ENCODE data around the gene ZEB1. TPM values are rescaled to one million over a fixed set of nuclear protein-coding genes. Genes with fewer than 3 reads are reported as not detected.
A peak's percentile ranks its signal among the peaks of the same experiment; 100 is the strongest.

ZEB1 gene
- polyA plus RNA-seq (2013, experiment 1 of 2) = 0.21 TPM
- 0.27 TPM for polyA plus RNA-seq (2013, experiment 2 of 2)

DNA sequence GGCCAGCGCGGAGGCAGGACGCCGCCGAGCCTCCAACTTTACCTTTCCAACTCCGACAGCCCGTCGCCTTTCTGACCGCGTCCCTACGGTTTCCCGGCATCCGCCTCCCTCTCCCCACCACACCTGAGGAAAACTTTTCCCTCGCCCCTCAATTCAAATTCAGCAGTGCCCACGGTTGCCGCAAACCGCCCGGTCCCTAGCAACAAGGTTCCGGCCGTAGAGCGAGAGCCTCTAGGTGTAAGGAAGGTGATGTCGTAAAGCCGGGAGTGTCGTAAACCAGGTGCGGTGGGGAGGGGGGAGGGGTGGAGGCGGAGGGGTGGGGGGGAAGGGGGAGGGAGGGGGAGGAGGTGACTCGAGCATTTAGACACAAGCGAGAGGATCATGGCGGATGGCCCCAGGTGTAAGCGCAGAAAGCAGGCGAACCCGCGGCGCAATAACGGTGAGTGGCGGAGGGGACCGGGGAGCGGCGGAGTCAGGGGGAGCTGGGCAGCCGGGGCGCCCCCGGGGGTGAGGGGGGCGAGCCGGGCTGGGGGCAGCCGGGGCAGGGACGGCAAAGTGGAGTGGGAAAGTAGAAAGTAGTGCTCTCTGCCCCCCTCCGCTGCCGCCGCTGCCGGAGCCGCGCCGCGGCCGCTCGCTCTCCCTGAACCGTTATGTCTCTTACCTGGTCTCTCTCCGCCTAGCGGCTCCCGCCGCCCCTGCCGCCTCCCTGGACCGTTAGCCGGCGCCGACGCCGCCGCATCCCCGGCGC lies at the start of gene ZEB1:
Gene ZEB1 (plus strand): TSS at position 363 of the 748 bp plus-strand sequence. CDS start 19 bp downstream, at position 382.
- Histone ChIP-seq H3K4me2 (ENCODE audit: low read length) (peak within 1 kb of the TSS; percentile 93), H3K4ac (ENCODE audit: low read depth, low read length) (no peak within 1 kb of the TSS), H3K4me1 (ENCODE audit: control insufficient read depth, low read depth, low read length) (no peaks in the 10 kb centered on the region), H4K5ac (ENCODE audit: low read length) (no peak within 1 kb of the TSS), H3K56ac (ENCODE audit: low read length) (peak within 1 kb of the TSS; percentile 88), H3K79me1 (ENCODE audit: low read length) (no peaks in the 10 kb centered on the region), H4K8ac (ENCODE audit: low read depth, low read length) (no peak within 1 kb of the TSS), H3K79me2 (ENCODE audit: control insufficient read depth, insufficient read depth, low read length) (no peaks in the 10 kb centered on the region), H3K18ac (ENCODE audit: low read length) (peak within 1 kb of the TSS; percentile 54), H3K23ac (ENCODE audit: low read length) (no peak within 1 kb of the TSS), H3K36me3 (ENCODE audit: control insufficient read depth, insufficient read depth, low read length) (no peaks in the 10 kb centered on the region), H2BK120ac (ENCODE audit: low read depth, low read length) (no peak within 1 kb of the TSS), H3K27ac (ENCODE audit: low read depth, low read length) (peak within 1 kb of the TSS; percentile 86), H3K27me3 (ENCODE audit: insufficient read depth, low read length, poor library complexity) (peaks cover 12% of the 10 kb centered on the region), H2BK5ac (ENCODE audit: low read length) (no peak within 1 kb of the TSS), H2BK15ac (replicated peaks; ENCODE audit: low read depth) (no peak within 1 kb of the TSS), H3K4me3 (ENCODE audit: low read length) (peak within 1 kb of the TSS; percentile 91), H3K9ac (ENCODE audit: low read length) (peak within 1 kb of the TSS; percentile 84), H2AK5ac (ENCODE audit: low read length) (no peak within 1 kb of the TSS)
- WGBS (ENCODE audit: extremely low coverage, insufficient coverage, low lambda C conversion rate) = no CpG with 5 or more reads among the region's 71 CpGs
- peak; percentile 97 for DNase-seq

DNA sequence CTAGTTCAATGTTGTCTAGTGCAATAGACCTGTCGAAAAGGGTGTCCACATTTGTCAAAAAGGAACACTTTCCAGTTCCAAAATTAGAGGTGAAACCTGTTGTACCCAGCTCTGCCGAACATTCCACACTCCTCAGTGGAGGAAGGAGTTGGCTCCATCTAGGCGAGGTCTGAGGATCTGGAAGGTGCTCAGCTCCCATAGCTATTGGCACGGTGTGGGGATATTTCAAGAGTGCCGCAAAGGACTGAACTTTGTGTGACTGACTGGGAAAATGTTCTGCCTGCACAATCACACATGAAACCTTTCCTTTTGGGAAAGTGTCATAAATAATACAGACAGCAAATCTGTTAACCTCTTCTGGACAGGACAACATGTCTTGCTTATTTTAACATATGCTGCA lies 48.1 kb upstream of the ZEB1 start:
- no peak overlapping the region for H2AK5ac ChIP-seq (ENCODE audit: low read length)
- H4K5ac ChIP-seq (ENCODE audit: low read length) = no peak overlapping the region
- WGBS (ENCODE audit: extremely low coverage, insufficient coverage, low lambda C conversion rate) = no CpG with 5 or more reads among the region's 5 CpGs
- no peak overlapping the region for H2BK120ac ChIP-seq (ENCODE audit: low read depth, low read length)
- H3K27me3 ChIP-seq (ENCODE audit: insufficient read depth, low read length, poor library complexity) = no peaks in the 10 kb centered on the region
- no peak overlapping the region for H3K9ac ChIP-seq (ENCODE audit: low read length)
- no peak overlapping the region for H4K8ac ChIP-seq (ENCODE audit: low read depth, low read length)
- no peak overlapping the region for H3K56ac ChIP-seq (ENCODE audit: low read length)
- no peak overlapping the region for H2BK5ac ChIP-seq (ENCODE audit: low read length)
- no peak for DNase-seq
- H2BK15ac ChIP-seq (replicated peaks; ENCODE audit: low read depth) = no peak overlapping the region
- no peaks in the 10 kb centered on the region for H3K36me3 ChIP-seq (ENCODE audit: control insufficient read depth, insufficient read depth, low read length)
- H3K79me2 ChIP-seq (ENCODE audit: control insufficient read depth, insufficient read depth, low read length) = no peaks in the 10 kb centered on the region
- no peak overlapping the region for H3K4me2 ChIP-seq (ENCODE audit: low read length)
- no peak overlapping the region for H3K4ac ChIP-seq (ENCODE audit: low read depth, low read length)
- H3K23ac ChIP-seq (ENCODE audit: low read length) = no peak overlapping the region
- no peak overlapping the region for H3K27ac ChIP-seq (ENCODE audit: low read depth, low read length)
- no peak overlapping the region for H3K4me3 ChIP-seq (ENCODE audit: low read length)
- no peaks in the 10 kb centered on the region for H3K4me1 ChIP-seq (ENCODE audit: control insufficient read depth, low read depth, low read length)
- H3K79me1 ChIP-seq (ENCODE audit: low read length) = no peaks in the 10 kb centered on the region
- no peak overlapping the region for H3K18ac ChIP-seq (ENCODE audit: low read length)

DNA sequence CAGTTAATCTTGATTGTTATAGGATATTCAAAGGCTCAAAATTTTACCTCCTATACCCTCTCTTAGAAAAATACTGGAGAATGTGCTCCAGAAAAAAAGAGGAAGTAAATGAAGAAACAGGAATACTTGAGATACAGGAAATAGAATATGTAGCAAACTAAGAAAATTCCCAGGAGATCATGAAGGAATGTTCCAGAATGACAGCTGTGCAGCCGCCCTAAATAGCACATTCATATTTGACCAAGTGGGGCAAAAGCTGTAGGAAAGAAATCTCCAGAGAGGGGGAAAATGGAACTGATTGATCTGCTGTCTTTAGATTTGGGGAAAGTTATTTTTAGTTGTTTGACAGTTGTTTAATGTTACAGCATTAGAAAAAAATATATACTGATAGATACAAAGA lies 46.2 kb upstream of the ZEB1 start:
- no CpG with 5 or more reads among the region's 1 CpG for WGBS (ENCODE audit: extremely low coverage, insufficient coverage, low lambda C conversion rate)
- Histone ChIP-seq H2AK5ac (ENCODE audit: low read length) (no peak overlapping the region), H2BK5ac (ENCODE audit: low read length) (no peak overlapping the region), H4K8ac (ENCODE audit: low read depth, low read length) (no peak overlapping the region), H2BK120ac (ENCODE audit: low read depth, low read length) (no peak overlapping the region), H3K4me3 (ENCODE audit: low read length) (no peak overlapping the region), H3K79me1 (ENCODE audit: low read length) (no peaks in the 10 kb centered on the region), H3K27ac (ENCODE audit: low read depth, low read length) (no peak overlapping the region), H4K5ac (ENCODE audit: low read length) (no peak overlapping the region), H3K4me2 (ENCODE audit: low read length) (no peak overlapping the region), H3K9ac (ENCODE audit: low read length) (no peak overlapping the region), H3K36me3 (ENCODE audit: control insufficient read depth, insufficient read depth, low read length) (no peaks in the 10 kb centered on the region), H3K18ac (ENCODE audit: low read length) (no peak overlapping the region), H3K4ac (ENCODE audit: low read depth, low read length) (no peak overlapping the region), H3K56ac (ENCODE audit: low read length) (no peak overlapping the region), H3K27me3 (ENCODE audit: insufficient read depth, low read length, poor library complexity) (no peaks in the 10 kb centered on the region), H3K79me2 (ENCODE audit: control insufficient read depth, insufficient read depth, low read length) (no peaks in the 10 kb centered on the region), H3K23ac (ENCODE audit: low read length) (no peak overlapping the region), H3K4me1 (ENCODE audit: control insufficient read depth, low read depth, low read length) (no peaks in the 10 kb centered on the region), H2BK15ac (replicated peaks; ENCODE audit: low read depth) (no peak overlapping the region)
- DNase-seq = no peak

DNA sequence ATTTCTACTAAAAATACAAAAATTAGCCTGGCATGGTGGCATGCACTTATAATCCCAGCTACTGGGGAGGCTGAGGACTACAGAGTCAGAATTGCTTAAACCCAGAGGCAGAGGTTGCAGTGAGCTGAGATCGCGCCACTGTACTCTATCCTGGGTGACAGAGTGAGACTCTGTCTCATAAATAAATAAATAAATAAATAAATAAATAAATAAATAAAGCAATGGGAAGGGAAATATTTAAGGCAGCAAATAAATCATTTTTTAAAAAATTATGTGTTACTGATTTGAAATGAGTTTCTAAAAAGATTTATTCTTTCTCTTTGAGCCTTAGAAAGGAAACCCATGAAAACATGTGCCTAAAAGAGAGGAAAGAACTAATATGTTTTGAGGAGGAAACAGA lies 45.2 kb upstream of the ZEB1 start:
- Histone ChIP-seq H2BK120ac (ENCODE audit: low read depth, low read length) (no peak overlapping the region), H3K79me2 (ENCODE audit: control insufficient read depth, insufficient read depth, low read length) (no peaks in the 10 kb centered on the region), H3K4me3 (ENCODE audit: low read length) (no peak overlapping the region), H2BK15ac (replicated peaks; ENCODE audit: low read depth) (no peak overlapping the region), H4K8ac (ENCODE audit: low read depth, low read length) (no peak overlapping the region), H3K18ac (ENCODE audit: low read length) (no peak overlapping the region), H3K79me1 (ENCODE audit: low read length) (no peaks in the 10 kb centered on the region), H3K56ac (ENCODE audit: low read length) (no peak overlapping the region), H3K27me3 (ENCODE audit: insufficient read depth, low read length, poor library complexity) (no peaks in the 10 kb centered on the region), H2AK5ac (ENCODE audit: low read length) (no peak overlapping the region), H3K4me2 (ENCODE audit: low read length) (no peak overlapping the region), H4K5ac (ENCODE audit: low read length) (no peak overlapping the region), H3K27ac (ENCODE audit: low read depth, low read length) (no peak overlapping the region), H3K36me3 (ENCODE audit: control insufficient read depth, insufficient read depth, low read length) (no peaks in the 10 kb centered on the region), H3K9ac (ENCODE audit: low read length) (no peak overlapping the region), H3K4me1 (ENCODE audit: control insufficient read depth, low read depth, low read length) (no peaks in the 10 kb centered on the region), H2BK5ac (ENCODE audit: low read length) (no peak overlapping the region), H3K4ac (ENCODE audit: low read depth, low read length) (no peak overlapping the region), H3K23ac (ENCODE audit: low read length) (no peak overlapping the region)
- DNase-seq = no peak
- WGBS (ENCODE audit: extremely low coverage, insufficient coverage, low lambda C conversion rate) = no CpG with 5 or more reads among the region's 2 CpGs

DNA sequence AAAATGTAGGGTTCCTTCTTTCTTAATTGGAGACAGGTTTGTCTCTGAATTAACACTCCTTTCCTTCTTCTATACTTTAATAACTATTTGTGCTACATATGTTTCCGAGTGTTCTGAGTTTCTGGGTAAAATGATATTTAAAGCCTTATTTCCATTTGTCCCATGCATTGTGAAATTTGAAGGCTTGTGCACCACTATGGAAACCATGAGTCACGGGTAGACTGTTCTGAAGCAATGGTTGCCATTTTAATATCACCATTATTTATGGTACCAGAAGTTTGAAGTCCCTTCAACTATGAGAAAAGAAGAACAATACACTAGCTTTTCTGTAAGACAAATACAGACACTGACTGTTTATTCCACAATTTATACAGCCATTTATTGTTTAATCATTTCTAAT lies 44.7 kb upstream of the ZEB1 start:
- no peak overlapping the region for H2AK5ac ChIP-seq (ENCODE audit: low read length)
- H3K4me1 ChIP-seq (ENCODE audit: control insufficient read depth, low read depth, low read length) = no peaks in the 10 kb centered on the region
- no peak overlapping the region for H2BK15ac ChIP-seq (replicated peaks; ENCODE audit: low read depth)
- no peak overlapping the region for H3K4me3 ChIP-seq (ENCODE audit: low read length)
- H3K9ac ChIP-seq (ENCODE audit: low read length) = no peak overlapping the region
- no peak overlapping the region for H3K27ac ChIP-seq (ENCODE audit: low read depth, low read length)
- no peak overlapping the region for H4K5ac ChIP-seq (ENCODE audit: low read length)
- H2BK120ac ChIP-seq (ENCODE audit: low read depth, low read length) = no peak overlapping the region
- no peak overlapping the region for H4K8ac ChIP-seq (ENCODE audit: low read depth, low read length)
- no peak overlapping the region for H3K18ac ChIP-seq (ENCODE audit: low read length)
- H3K36me3 ChIP-seq (ENCODE audit: control insufficient read depth, insufficient read depth, low read length) = no peaks in the 10 kb centered on the region
- no peak overlapping the region for H3K4me2 ChIP-seq (ENCODE audit: low read length)
- H3K79me1 ChIP-seq (ENCODE audit: low read length) = no peaks in the 10 kb centered on the region
- H2BK5ac ChIP-seq (ENCODE audit: low read length) = no peak overlapping the region
- H3K56ac ChIP-seq (ENCODE audit: low read length) = no peak overlapping the region
- DNase-seq = no peak
- no CpG with 5 or more reads among the region's 2 CpGs for WGBS (ENCODE audit: extremely low coverage, insufficient coverage, low lambda C conversion rate)
- no peaks in the 10 kb centered on the region for H3K27me3 ChIP-seq (ENCODE audit: insufficient read depth, low read length, poor library complexity)
- no peak overlapping the region for H3K4ac ChIP-seq (ENCODE audit: low read depth, low read length)
- H3K79me2 ChIP-seq (ENCODE audit: control insufficient read depth, insufficient read depth, low read length) = no peaks in the 10 kb centered on the region
- H3K23ac ChIP-seq (ENCODE audit: low read length) = no peak overlapping the region
